H1 (cell line): Measurements from ENCODE around the gene ITGB5. TPM values are rescaled to one million over a fixed set of nuclear protein-coding genes. Genes with fewer than 3 reads are reported as not detected.

ENCODE experiments used
- CBX8 ChIP-seq: fragments of 300-800, 300-1000 bp; sonication (generic); IDR thresholded peaks from 2 replicates; pipeline ENCODE4 v1.7.1; 2016; ENCODE audit warnings: low read depth, low read length, borderline replicate concordance
- GTF2F1 ChIP-seq: IDR thresholded peaks from 2 replicates; pipeline ENCODE4 v1.6.1; 2012; ENCODE audit warnings: low read depth, low read length, improper control_type of control experiment, borderline replicate concordance
- HDAC2 ChIP-seq, 2 experiments: fragments of 300-600 bp in 1 of 2; sonication (generic) in 1 of 2; IDR thresholded peaks; 2 replicates each; pipeline ENCODE4 v1.6.1; 2011 to 2012; ENCODE audit warnings: low read depth in 2 of 2, low read length in 2 of 2, mild to moderate bottlenecking in 2 of 2, moderate library complexity in 2 of 2, borderline replicate concordance in 1 of 2, inconsistent platforms in 1 of 2
- HDAC6 ChIP-seq: IDR thresholded peaks from one replicate; pipeline ENCODE4 v1.7.1; 2012; ENCODE audit warnings: low read depth, mild to moderate bottlenecking, inconsistent platforms, low read length, moderate library complexity
- TBP ChIP-seq: IDR thresholded peaks from 2 replicates; pipeline ENCODE4 v1.6.1; 2011; ENCODE audit warnings: low read depth, low read length, improper control_type of control experiment
- YY1 ChIP-seq: IDR thresholded peaks from 2 replicates; pipeline ENCODE4 v1.6.1; 2011; ENCODE audit warnings: low read depth, mild to moderate bottlenecking, low read length
- polyA plus RNA-seq, 7 experiments: library from polyadenylated mRNA; depleted of rRNA in 3 of 7; stranded (reverse) in 5 of 7; unstranded in 2 of 7; fragments of >200 nt in 5 of 7; fragments of 200-250 nt in 2 of 7; gene quantifications; 1 replicate in 5 of 7; 2 replicates in 1 of 7; 4 replicates in 1 of 7; pipeline versions ENCODE4 v1.2.1 to v1.2.3, GENCODE V29; 2011 to 2013; ENCODE audit warnings: missing spikeins in 2 of 7, mixed read lengths in 2 of 7
- total RNA-seq: library from RNA; stranded (reverse); fragmentation: NEBNext Ultra II Directional; extraction: Animal tissue kit (Norgen Biotek cat#: 25700); gene quantifications from 2 replicates; pipeline ENCODE4 v1.2.1, GENCODE V29; 2021
- TF ChIP-seq, protein P1 (sequence below): fragments of 300-600 bp; sonication (generic); IDR thresholded peaks from 2 replicates; pipeline ENCODE4 v1.7.1; 2012; ENCODE audit warnings: low read length, moderate library complexity, mild to moderate bottlenecking, inconsistent platforms; ENCODE audit not compliant: insufficient replicate concordance
- TF ChIP-seq, protein P2 (sequence below): IDR thresholded peaks from 2 replicates; pipeline ENCODE4 v1.6.1; 2011; ENCODE audit warnings: low read depth, mild to moderate bottlenecking, low read length; ENCODE audit not compliant: insufficient read depth

ITGB5 gene
- total and polyA plus RNA-seq, 2 of the 8 experiments (the other 6 are each of a cell fraction or from before 2014, with no cell fraction given) = 101 to 268 TPM

DNA sequence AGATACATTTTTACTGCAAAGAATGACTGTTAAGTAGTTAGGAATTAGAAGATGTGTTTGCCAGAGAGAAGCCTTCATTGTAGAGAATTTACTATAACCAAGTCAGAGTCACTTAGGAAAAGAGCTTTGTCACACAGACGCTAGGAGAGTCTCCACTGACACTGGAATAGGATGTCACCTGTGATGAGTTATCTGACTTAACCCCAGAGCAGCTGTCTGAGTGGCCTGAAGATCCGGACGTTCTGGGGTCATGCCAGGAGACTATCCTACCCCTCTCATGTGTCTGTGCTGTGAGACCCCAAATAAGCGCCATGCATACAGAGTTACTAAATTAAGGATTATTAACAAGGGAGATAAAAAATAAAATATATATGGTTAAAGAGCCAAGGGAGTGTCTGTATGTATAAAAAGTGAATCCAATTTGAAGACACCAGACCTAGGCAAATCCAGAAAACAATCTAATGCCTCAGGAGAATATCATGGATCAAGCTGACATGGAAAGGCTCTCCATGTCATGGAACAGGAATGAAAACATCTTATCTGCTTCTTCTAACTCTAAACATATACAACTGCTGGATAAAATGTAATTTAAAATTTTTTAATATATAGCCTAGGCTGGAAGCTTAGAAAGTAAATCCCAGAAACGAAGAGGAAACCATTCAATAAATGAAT lies 43.5 kb downstream of the ITGB5 start (continued):
- TF ChIP-seq, protein P1, sequence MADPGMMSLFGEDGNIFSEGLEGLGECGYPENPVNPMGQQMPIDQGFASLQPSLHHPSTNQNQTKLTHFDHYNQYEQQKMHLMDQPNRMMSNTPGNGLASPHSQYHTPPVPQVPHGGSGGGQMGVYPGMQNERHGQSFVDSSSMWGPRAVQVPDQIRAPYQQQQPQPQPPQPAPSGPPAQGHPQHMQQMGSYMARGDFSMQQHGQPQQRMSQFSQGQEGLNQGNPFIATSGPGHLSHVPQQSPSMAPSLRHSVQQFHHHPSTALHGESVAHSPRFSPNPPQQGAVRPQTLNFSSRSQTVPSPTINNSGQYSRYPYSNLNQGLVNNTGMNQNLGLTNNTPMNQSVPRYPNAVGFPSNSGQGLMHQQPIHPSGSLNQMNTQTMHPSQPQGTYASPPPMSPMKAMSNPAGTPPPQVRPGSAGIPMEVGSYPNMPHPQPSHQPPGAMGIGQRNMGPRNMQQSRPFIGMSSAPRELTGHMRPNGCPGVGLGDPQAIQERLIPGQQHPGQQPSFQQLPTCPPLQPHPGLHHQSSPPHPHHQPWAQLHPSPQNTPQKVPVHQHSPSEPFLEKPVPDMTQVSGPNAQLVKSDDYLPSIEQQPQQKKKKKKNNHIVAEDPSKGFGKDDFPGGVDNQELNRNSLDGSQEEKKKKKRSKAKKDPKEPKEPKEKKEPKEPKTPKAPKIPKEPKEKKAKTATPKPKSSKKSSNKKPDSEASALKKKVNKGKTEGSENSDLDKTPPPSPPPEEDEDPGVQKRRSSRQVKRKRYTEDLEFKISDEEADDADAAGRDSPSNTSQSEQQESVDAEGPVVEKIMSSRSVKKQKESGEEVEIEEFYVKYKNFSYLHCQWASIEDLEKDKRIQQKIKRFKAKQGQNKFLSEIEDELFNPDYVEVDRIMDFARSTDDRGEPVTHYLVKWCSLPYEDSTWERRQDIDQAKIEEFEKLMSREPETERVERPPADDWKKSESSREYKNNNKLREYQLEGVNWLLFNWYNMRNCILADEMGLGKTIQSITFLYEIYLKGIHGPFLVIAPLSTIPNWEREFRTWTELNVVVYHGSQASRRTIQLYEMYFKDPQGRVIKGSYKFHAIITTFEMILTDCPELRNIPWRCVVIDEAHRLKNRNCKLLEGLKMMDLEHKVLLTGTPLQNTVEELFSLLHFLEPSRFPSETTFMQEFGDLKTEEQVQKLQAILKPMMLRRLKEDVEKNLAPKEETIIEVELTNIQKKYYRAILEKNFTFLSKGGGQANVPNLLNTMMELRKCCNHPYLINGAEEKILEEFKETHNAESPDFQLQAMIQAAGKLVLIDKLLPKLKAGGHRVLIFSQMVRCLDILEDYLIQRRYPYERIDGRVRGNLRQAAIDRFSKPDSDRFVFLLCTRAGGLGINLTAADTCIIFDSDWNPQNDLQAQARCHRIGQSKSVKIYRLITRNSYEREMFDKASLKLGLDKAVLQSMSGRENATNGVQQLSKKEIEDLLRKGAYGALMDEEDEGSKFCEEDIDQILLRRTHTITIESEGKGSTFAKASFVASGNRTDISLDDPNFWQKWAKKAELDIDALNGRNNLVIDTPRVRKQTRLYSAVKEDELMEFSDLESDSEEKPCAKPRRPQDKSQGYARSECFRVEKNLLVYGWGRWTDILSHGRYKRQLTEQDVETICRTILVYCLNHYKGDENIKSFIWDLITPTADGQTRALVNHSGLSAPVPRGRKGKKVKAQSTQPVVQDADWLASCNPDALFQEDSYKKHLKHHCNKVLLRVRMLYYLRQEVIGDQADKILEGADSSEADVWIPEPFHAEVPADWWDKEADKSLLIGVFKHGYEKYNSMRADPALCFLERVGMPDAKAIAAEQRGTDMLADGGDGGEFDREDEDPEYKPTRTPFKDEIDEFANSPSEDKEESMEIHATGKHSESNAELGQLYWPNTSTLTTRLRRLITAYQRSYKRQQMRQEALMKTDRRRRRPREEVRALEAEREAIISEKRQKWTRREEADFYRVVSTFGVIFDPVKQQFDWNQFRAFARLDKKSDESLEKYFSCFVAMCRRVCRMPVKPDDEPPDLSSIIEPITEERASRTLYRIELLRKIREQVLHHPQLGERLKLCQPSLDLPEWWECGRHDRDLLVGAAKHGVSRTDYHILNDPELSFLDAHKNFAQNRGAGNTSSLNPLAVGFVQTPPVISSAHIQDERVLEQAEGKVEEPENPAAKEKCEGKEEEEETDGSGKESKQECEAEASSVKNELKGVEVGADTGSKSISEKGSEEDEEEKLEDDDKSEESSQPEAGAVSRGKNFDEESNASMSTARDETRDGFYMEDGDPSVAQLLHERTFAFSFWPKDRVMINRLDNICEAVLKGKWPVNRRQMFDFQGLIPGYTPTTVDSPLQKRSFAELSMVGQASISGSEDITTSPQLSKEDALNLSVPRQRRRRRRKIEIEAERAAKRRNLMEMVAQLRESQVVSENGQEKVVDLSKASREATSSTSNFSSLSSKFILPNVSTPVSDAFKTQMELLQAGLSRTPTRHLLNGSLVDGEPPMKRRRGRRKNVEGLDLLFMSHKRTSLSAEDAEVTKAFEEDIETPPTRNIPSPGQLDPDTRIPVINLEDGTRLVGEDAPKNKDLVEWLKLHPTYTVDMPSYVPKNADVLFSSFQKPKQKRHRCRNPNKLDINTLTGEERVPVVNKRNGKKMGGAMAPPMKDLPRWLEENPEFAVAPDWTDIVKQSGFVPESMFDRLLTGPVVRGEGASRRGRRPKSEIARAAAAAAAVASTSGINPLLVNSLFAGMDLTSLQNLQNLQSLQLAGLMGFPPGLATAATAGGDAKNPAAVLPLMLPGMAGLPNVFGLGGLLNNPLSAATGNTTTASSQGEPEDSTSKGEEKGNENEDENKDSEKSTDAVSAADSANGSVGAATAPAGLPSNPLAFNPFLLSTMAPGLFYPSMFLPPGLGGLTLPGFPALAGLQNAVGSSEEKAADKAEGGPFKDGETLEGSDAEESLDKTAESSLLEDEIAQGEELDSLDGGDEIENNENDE = no peak
- TF ChIP-seq YY1 (no peak), HDAC6 (no peak), TBP (no peak), HDAC2 (IDR thresholded peaks at IDR 0.05; ENCODE audit: borderline replicate concordance in 1 of 2, low read depth in 2 of 2, low read length in 2 of 2) (no peak), GTF2F1 (no peak), CBX8 (no peak)
- TF ChIP-seq, protein P2, sequence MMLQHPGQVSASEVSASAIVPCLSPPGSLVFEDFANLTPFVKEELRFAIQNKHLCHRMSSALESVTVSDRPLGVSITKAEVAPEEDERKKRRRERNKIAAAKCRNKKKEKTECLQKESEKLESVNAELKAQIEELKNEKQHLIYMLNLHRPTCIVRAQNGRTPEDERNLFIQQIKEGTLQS = no peak
